ENCODE measurements around the gene SPINK4. TPM values are rescaled to one million over a fixed set of nuclear protein-coding genes. Genes with fewer than 3 reads are reported as not detected.

Gene SPINK4
- total RNA-seq, 1 donor from 2014 or later = not detected

DNA sequence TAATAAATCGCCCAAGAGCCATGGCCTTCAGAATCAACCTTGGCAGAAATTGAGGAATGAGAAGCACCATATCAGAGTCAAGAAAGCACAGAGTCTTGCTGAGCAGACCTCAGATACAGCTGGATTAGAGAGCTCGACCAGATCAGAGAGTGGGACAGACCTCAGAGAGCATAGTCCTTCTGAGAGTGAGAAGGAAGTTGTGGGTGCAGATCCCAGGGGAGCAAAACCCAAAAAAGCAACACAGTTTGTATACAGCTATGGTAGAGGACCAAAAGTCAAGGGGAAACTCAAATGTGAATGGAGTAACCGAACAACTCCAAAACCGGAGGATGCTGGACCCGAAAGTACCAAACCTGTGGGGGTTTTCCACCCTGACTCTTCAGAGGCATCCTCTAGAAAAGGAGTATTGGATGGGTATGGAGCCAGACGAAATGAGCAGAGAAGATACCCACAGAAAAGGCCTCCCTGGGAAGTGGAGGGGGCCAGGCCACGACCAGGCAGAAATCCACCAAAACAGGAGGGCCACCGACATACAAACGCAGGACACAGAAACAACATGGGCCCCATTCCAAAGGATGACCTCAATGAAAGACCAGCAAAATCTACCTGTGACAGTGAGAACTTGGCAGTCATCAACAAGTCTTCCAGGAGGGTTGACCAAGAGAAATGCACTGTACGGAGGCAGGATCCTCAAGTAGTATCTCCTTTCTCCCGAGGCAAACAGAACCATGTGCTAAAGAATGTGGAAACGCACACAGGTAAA lies 54.9 kb downstream of the SPINK4 start:
- H3K4me1 Mint-ChIP-seq (ENCODE audit: low read depth, unreplicated experiment) = peaks cover 7% of the 10 kb centered on the region
- H3K9me3 Mint-ChIP-seq (ENCODE audit: unreplicated experiment) = peaks cover 10% of the 10 kb centered on the region
- no peak overlapping the region for H3K27ac Mint-ChIP-seq (ENCODE audit: unreplicated experiment)
- H3K4me3 Mint-ChIP-seq (ENCODE audit: unreplicated experiment) = no peak overlapping the region
- H3K27me3 Mint-ChIP-seq (ENCODE audit: unreplicated experiment) = peaks cover 8% of the 10 kb centered on the region
- H3K36me3 Mint-ChIP-seq (ENCODE audit: unreplicated experiment) = peaks cover 5% of the 10 kb centered on the region
- no peak for DNase-seq
- TF ChIP-seq, protein P1, sequence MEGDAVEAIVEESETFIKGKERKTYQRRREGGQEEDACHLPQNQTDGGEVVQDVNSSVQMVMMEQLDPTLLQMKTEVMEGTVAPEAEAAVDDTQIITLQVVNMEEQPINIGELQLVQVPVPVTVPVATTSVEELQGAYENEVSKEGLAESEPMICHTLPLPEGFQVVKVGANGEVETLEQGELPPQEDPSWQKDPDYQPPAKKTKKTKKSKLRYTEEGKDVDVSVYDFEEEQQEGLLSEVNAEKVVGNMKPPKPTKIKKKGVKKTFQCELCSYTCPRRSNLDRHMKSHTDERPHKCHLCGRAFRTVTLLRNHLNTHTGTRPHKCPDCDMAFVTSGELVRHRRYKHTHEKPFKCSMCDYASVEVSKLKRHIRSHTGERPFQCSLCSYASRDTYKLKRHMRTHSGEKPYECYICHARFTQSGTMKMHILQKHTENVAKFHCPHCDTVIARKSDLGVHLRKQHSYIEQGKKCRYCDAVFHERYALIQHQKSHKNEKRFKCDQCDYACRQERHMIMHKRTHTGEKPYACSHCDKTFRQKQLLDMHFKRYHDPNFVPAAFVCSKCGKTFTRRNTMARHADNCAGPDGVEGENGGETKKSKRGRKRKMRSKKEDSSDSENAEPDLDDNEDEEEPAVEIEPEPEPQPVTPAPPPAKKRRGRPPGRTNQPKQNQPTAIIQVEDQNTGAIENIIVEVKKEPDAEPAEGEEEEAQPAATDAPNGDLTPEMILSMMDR (IDR thresholded peaks at IDR 0.05; ENCODE audit: partially characterized antibody, unreplicated experiment) = no peak

DNA sequence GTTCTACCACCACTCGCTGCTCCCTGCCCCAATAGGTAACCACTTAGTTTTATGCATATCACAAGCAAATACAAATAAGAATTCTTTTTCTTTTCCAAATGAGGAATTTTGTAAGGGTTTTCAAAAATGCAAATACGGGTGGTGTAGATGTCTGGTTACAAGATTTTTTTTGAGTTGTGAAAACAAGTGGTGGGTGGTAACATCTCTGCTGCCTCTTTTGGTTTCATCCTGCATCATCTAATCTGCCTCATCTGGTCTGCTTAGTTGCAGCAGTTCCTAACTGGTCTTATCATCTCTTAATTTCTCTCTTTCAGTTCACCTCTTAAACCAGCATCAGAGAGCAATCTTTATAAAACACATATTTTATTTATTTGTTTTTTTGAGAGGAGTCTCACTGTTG lies 55.6 kb downstream of the SPINK4 start:
- Mint-ChIP-seq H3K27me3 (ENCODE audit: unreplicated experiment) (peaks cover 2% of the 10 kb centered on the region), H3K27ac (ENCODE audit: unreplicated experiment) (no peak overlapping the region), H3K36me3 (ENCODE audit: unreplicated experiment) (peaks cover 5% of the 10 kb centered on the region), H3K9me3 (ENCODE audit: unreplicated experiment) (peaks cover 4% of the 10 kb centered on the region), H3K4me1 (ENCODE audit: low read depth, unreplicated experiment) (peaks cover 7% of the 10 kb centered on the region), H3K4me3 (ENCODE audit: unreplicated experiment) (no peak overlapping the region)
- TF ChIP-seq, protein P1 (IDR thresholded peaks at IDR 0.05; ENCODE audit: partially characterized antibody, unreplicated experiment) = no peak
- DNase-seq = no peak

DNA sequence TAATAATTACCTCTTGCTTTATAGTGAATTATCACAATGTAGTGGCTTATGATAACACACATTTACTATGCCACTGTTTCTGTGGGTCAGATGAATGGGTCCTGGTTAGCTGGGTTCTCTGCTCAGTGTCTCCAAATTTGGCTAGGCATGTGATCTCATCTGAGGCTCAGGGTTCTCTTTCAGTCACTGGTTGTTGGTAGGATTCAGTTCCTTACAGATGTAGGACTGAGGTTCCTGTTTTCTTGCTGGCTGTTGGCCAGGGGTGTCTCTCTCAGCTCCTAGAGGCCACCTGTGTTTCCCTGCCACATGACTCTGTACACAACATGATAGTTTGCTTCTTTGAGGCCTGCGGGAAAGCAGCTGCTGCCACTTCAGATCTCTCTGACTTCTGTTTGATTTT lies 57.5 kb downstream of the SPINK4 start:
- Mint-ChIP-seq H3K4me3 (ENCODE audit: unreplicated experiment) (no peak overlapping the region), H3K4me1 (ENCODE audit: low read depth, unreplicated experiment) (peaks cover 3% of the 10 kb centered on the region), H3K36me3 (ENCODE audit: unreplicated experiment) (peaks cover 5% of the 10 kb centered on the region), H3K27me3 (ENCODE audit: unreplicated experiment) (no peaks in the 10 kb centered on the region), H3K9me3 (ENCODE audit: unreplicated experiment) (peaks cover 2% of the 10 kb centered on the region), H3K27ac (ENCODE audit: unreplicated experiment) (no peak overlapping the region)
- TF ChIP-seq, protein P1 (IDR thresholded peaks at IDR 0.05; ENCODE audit: partially characterized antibody, unreplicated experiment) = no peak
- no peak for DNase-seq

Other genes with a start within 250 kb of the SPINK4 start
- gene APTX, start 238.5 kb upstream of the SPINK4 start, total RNA-seq (ENCODE audit: unreplicated experiment) = 41.9 TPM
- gene DNAJA1, start 214.9 kb upstream of the SPINK4 start, total RNA-seq (ENCODE audit: unreplicated experiment) = 249 TPM
- gene SMU1, start 163.5 kb upstream of the SPINK4 start, total RNA-seq (ENCODE audit: unreplicated experiment) = 19.6 TPM
- 5.4 TPM for gene B4GALT1, start 72.8 kb upstream of the SPINK4 start, total RNA-seq (ENCODE audit: unreplicated experiment)
- 92.5 TPM for gene BAG1, start 24.5 kb downstream of the SPINK4 start, total RNA-seq (ENCODE audit: unreplicated experiment)
- gene CHMP5, start 24.9 kb downstream of the SPINK4 start, total RNA-seq (ENCODE audit: unreplicated experiment) = 61.7 TPM
- gene NFX1, start 50.3 kb downstream of the SPINK4 start, total RNA-seq (ENCODE audit: unreplicated experiment) = 37.5 TPM
- gene AQP7, start 162.4 kb downstream of the SPINK4 start, total RNA-seq (ENCODE audit: unreplicated experiment) = not detected
- gene AQP3, start 207.4 kb downstream of the SPINK4 start, total RNA-seq (ENCODE audit: unreplicated experiment) = 2.9 TPM
- 25.6 TPM for gene NOL6, start 233.8 kb downstream of the SPINK4 start, total RNA-seq (ENCODE audit: unreplicated experiment)

All from glutamatergic neuron (in vitro differentiated cells).